ENCODE data around the gene ABCC8.

The ABCC8 gene

GRCh38 chr11:17351172-17351509 lies 125.5 kb downstream of the ABCC8 start:
- no peak for TF ChIP-seq CTCF (IDR thresholded peaks at IDR 0.05)

GRCh38 chr11:17350455-17351171 lies 126.0 kb downstream of the ABCC8 start:
- TF ChIP-seq CTCF (IDR thresholded peaks at IDR 0.05), result no peak

- no peak for TF ChIP-seq CTCF (IDR thresholded peaks at IDR 0.05)
These were observed 129.0 kb downstream of the ABCC8 start for GRCh38 chr11:17347676-17348075.

GRCh38 chr11:17343907-17344306 lies 132.7 kb downstream of the ABCC8 start:
- no peak for TF ChIP-seq CTCF (IDR thresholded peaks at IDR 0.05)

GRCh38 chr11:17343257-17343656 lies 133.4 kb downstream of the ABCC8 start:
- no peak for TF ChIP-seq CTCF (IDR thresholded peaks at IDR 0.05)

All from LNCAP (cell line).